ENCODE measurements around the gene METTL26. TPM values are rescaled to one million over a fixed set of nuclear protein-coding genes. Genes with fewer than 3 reads are reported as not detected.

The METTL26 gene
- total RNA-seq, 1 experiment from 2014 or later: 115 TPM

GRCh38 chr16:596736-597060 lies 39.4 kb downstream of the METTL26 start (continued):
- no peak for TF ChIP-seq NFE2L1 (CRISPR knock-in tag; IDR thresholded peaks at IDR 0.05)
- TF ChIP-seq ARID4B (CRISPR knock-in tag; IDR thresholded peaks at IDR 0.05; ENCODE audit: borderline replicate concordance): no peak
- no peak for TF ChIP-seq MYBL2 (CRISPR knock-in tag; IDR thresholded peaks at IDR 0.05)
- TF ChIP-seq TP53 (CRISPR knock-in tag; IDR thresholded peaks at IDR 0.05): no peak
- TF ChIP-seq, protein P1, sequence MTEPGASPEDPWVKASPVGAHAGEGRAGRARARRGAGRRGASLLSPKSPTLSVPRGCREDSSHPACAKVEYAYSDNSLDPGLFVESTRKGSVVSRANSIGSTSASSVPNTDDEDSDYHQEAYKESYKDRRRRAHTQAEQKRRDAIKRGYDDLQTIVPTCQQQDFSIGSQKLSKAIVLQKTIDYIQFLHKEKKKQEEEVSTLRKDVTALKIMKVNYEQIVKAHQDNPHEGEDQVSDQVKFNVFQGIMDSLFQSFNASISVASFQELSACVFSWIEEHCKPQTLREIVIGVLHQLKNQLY (CRISPR knock-in tag; IDR thresholded peaks at IDR 0.05): no peak
- TF ChIP-seq MXD4 (CRISPR knock-in tag; IDR thresholded peaks at IDR 0.05; ENCODE audit: borderline replicate concordance): no peak
- TF ChIP-seq NR3C1 (CRISPR knock-in tag; conservative IDR thresholded peaks at IDR 0.05; ENCODE audit: low read depth): no peak
- no peak for TF ChIP-seq SOX15 (CRISPR knock-in tag; IDR thresholded peaks at IDR 0.05)
- no peak for TF ChIP-seq ZNF138 (CRISPR knock-in tag; conservative IDR thresholded peaks at IDR 0.05)
- no peak for TF ChIP-seq ZNF416 (CRISPR knock-in tag; IDR thresholded peaks at IDR 0.05)
- TF ChIP-seq ZNF671 (CRISPR knock-in tag; IDR thresholded peaks at IDR 0.05): no peak

GRCh38 chr16:595942-596735 lies 40.0 kb downstream of the METTL26 start:
- Mint-ChIP-seq H3K9me3 (no peaks in the 10 kb centered on the region), H3K4me1 (peaks cover 1% of the 10 kb centered on the region), H3K27me3 (ENCODE audit: low read depth) (peaks cover 6% of the 10 kb centered on the region; the same call in 1 of the 2 replicates), H3K27ac (peak overlapping the region; percentile 84; the same call in 1 of the 2 replicates), H3K36me3 (peaks cover 12% of the 10 kb centered on the region), H3K4me3 (no peak overlapping the region)
- TF ChIP-seq TEAD1 (CRISPR knock-in tag; IDR thresholded peaks at IDR 0.05): no peak
- no peak for TF ChIP-seq CREM (CRISPR knock-in tag; IDR thresholded peaks at IDR 0.05)
- TF ChIP-seq NR2C2 (CRISPR knock-in tag; IDR thresholded peaks at IDR 0.05): no peak
- TF ChIP-seq JAZF1 (CRISPR knock-in tag; IDR thresholded peaks at IDR 0.05): no peak
- TF ChIP-seq, protein P2, sequence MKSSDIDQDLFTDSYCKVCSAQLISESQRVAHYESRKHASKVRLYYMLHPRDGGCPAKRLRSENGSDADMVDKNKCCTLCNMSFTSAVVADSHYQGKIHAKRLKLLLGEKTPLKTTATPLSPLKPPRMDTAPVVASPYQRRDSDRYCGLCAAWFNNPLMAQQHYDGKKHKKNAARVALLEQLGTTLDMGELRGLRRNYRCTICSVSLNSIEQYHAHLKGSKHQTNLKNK (CRISPR knock-in tag; IDR thresholded peaks at IDR 0.05): no peak
- no peak for TF ChIP-seq ZNF423 (CRISPR knock-in tag; IDR thresholded peaks at IDR 0.05)
- TF ChIP-seq GTF2I (CRISPR knock-in tag; conservative IDR thresholded peaks at IDR 0.05): no peak
- no peak for TF ChIP-seq NR3C1 (CRISPR knock-in tag; conservative IDR thresholded peaks at IDR 0.05; ENCODE audit: low read depth)
- TF ChIP-seq, protein P3, sequence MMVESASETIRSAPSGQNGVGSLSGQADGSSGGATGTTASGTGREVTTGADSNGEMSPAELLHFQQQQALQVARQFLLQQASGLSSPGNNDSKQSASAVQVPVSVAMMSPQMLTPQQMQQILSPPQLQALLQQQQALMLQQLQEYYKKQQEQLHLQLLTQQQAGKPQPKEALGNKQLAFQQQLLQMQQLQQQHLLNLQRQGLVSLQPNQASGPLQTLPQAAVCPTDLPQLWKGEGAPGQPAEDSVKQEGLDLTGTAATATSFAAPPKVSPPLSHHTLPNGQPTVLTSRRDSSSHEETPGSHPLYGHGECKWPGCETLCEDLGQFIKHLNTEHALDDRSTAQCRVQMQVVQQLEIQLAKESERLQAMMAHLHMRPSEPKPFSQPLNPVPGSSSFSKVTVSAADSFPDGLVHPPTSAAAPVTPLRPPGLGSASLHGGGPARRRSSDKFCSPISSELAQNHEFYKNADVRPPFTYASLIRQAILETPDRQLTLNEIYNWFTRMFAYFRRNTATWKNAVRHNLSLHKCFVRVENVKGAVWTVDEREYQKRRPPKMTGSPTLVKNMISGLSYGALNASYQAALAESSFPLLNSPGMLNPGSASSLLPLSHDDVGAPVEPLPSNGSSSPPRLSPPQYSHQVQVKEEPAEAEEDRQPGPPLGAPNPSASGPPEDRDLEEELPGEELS (CRISPR knock-in tag; IDR thresholded peaks at IDR 0.05): no peak
- TF ChIP-seq ESRRA (CRISPR knock-in tag; IDR thresholded peaks at IDR 0.05; ENCODE audit: borderline replicate concordance): no peak
- no peak for DNase-seq (ENCODE audit: low spot score)
- ChIA-PET POLR2A (no interaction called here), CTCF (interaction anchor here (0.5 to 1.3 kb wide), 3 partner anchors 15 to 64 kb away, joined by 3 to 5 read pairs (median 4); no protein-coding TSS in a partner anchor)
- ATAC-seq: no peak

Measured in WTC11 (cell line).